Tongue (tissue), 2 donors: ENCODE results near the gene KCNJ14. TPM values are rescaled to one million over a fixed set of nuclear protein-coding genes. Genes with fewer than 3 reads are reported as not detected.

Source experiments
- DNase-seq: peaks from one replicate; pipeline ENCODE4 v3.0.0-alpha.2; 2015
- total RNA-seq: library from RNA; depleted of rRNA; stranded (reverse); fragments of >200 nt; gene quantifications from one replicate; pipeline ENCODE4 v1.2.3, GENCODE V29; 2014

Gene KCNJ14
- total RNA-seq, result 0.51 TPM

- DNase-seq, result no peak
Observed at GRCh38 chr19:48455171-48455907, at the start of gene KCNJ14. KCNJ14 (plus strand) TSS chr19:48455574; CDS start chr19:48461725, 6,151 bp downstream.

GRCh38 chr19:48405850-48406249, 49.5 kb upstream of the KCNJ14 start:
- DNase-seq, result no peak

DNA sequence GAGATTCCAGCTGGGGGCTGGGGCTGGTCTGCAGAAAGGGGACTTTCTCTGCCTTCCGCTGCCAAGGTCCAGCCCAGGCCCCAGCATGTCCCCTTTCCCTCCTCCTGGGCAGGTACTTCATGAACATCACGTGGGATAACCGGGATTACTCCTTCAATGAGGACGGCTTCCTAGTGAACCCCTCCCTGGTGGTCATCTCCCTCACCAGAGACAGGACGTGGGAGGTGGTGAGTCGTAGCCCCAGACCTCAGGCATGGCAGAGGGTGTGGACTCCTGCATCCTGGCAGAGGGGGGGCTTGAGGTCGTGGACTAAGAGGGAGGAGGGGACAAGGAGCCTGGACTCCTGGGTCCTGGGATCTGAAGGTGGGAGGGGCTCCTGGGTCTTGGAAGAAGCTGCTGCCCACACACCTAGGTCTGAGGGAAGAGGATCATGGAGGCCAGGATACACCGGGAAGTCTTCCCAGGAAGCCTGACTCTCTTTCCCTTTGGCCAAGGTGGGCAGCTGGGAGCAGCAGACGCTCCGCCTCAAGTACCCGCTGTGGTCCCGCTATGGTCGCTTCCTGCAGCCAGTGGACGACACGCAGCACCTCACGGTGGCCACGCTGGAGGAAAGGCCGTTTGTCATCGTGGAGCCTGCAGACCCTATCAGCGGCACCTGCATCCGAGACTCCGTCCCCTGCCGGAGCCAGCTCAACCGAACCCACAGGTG, 41.3 kb upstream of the KCNJ14 start:
- no peak for DNase-seq

- DNase-seq, result peak; percentile 55
Observed at GRCh38 chr19:48415395-48415794, 40.0 kb upstream of the KCNJ14 start.

- no peak for DNase-seq
Observed at GRCh38 chr19:48415806-48416221, 39.6 kb upstream of the KCNJ14 start.

- no peak for DNase-seq
Observed at GRCh38 chr19:48417421-48417820, 38.0 kb upstream of the KCNJ14 start.

- DNase-seq, result no peak
Observed at GRCh38 chr19:48418317-48419064, 36.9 kb upstream of the KCNJ14 start.

DNA sequence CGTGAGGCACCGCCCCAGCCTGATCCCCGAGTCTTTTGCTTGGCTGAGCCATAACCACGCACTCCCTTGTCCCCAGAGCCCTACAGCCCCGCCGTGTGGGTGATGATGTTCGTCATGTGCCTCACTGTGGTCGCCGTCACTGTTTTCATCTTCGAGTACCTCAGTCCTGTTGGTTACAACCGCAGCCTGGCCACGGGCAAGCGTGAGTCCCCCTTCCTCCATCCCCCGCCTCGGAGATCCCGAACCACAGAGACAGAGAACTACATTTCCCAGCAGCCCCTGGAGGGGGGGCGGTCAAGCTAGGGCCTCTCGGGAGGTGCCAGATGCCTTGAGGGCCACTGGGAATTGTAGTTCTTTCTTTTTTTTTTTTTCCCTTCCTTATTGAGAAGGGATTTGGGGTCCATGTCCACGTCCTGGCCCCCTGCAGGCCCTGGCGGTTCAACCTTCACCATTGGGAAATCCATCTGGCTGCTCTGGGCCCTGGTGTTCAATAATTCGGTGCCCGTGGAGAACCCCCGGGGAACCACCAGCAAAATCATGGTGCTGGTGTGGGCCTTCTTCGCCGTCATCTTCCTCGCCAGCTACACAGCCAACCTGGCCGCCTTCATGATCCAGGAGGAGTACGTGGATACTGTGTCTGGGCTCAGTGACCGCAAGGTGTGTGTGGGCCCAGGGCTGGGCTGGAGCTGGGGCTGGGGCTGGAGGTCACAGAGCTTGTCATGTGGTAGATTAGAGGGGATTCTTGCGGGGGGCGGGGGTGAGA, 36.0 kb upstream of the KCNJ14 start:
- peak; percentile 70 for DNase-seq

GRCh38 chr19:48421548-48421947, 33.8 kb upstream of the KCNJ14 start:
- no peak for DNase-seq

DNA sequence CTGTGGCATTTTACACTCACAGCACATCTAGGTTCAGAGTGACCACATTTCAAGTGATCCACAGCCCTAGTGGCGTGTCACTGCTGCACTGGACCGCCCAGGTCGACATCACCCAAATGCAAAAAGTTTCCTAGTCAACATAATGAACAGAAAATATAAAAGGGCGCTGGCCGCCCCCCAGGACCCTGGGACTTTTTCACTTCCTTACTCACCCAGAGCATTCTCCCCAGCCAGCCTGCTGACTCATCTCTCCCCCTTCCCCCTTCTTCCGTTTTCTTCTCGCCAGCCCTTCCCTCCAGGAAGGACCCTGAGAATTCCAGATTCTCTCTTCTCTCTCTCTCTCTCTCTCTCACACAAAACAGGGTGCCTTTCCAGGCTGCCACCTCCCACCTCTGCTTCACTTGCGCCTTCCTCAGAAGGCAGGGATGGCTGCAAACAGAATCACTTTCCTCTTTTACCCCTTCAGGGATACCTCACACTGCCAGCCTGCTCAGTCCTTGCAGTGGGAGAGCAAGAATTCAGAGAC, 30.6 kb upstream of the KCNJ14 start:
- no peak for DNase-seq

GRCh38 chr19:48428670-48429069, 26.7 kb upstream of the KCNJ14 start:
- DNase-seq, result no peak

GRCh38 chr19:48433337-48433736, 22.0 kb upstream of the KCNJ14 start:
- DNase-seq, result no peak

- no peak for DNase-seq
Observed at GRCh38 chr19:48436586-48436985, 18.8 kb upstream of the KCNJ14 start.

GRCh38 chr19:48441360-48442050, 13.9 kb upstream of the KCNJ14 start:
- DNase-seq, result no peak

DNA sequence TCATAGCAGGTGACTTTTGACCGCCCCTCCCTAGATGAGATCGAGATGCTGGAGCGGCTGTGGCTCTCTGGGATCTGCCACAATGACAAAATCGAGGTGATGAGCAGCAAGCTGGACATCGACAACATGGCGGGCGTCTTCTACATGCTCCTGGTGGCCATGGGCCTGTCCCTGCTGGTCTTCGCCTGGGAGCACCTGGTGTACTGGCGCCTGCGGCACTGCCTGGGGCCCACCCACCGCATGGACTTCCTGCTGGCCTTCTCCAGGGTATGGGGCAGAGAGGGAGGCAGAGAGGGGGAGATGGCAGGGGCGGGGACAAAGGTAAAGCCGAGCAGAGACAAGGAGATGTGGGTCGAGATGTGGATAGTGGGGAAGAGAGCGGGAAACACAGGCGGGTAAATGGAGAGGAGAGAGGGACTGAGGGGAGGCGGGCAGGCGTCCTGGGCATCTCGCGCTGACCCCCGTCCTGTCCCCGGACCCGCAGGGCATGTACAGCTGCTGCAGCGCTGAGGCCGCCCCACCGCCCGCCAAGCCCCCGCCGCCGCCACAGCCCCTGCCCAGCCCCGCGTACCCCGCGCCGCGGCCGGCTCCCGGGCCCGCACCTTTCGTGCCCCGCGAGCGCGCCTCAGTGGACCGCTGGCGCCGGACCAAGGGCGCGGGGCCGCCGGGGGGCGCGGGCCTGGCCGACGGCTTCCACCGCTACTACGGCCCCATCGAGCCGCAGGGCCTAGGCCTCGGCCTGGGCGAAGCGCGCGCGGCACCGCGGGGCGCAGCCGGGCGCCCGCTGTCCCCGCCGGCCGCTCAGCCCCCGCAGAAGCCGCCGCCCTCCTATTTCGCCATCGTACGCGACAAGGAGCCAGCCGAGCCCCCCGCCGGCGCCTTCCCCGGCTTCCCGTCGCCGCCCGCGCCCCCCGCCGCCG, 13.0 kb upstream of the KCNJ14 start:
- no peak for DNase-seq

DNA sequence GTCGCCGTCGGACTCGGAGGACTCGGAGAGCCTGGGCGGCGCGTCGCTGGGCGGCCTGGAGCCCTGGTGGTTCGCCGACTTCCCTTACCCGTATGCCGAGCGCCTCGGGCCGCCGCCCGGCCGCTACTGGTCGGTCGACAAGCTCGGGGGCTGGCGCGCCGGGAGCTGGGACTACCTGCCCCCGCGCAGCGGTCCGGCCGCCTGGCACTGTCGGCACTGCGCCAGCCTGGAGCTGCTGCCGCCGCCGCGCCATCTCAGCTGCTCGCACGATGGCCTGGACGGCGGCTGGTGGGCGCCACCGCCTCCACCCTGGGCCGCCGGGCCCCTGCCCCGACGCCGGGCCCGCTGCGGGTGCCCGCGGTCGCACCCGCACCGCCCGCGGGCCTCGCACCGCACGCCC, 12.1 kb upstream of the KCNJ14 start:
- DNase-seq, result peak; percentile 39

GRCh38 chr19:48443731-48444128, 11.6 kb upstream of the KCNJ14 start:
- no peak for DNase-seq

DNA sequence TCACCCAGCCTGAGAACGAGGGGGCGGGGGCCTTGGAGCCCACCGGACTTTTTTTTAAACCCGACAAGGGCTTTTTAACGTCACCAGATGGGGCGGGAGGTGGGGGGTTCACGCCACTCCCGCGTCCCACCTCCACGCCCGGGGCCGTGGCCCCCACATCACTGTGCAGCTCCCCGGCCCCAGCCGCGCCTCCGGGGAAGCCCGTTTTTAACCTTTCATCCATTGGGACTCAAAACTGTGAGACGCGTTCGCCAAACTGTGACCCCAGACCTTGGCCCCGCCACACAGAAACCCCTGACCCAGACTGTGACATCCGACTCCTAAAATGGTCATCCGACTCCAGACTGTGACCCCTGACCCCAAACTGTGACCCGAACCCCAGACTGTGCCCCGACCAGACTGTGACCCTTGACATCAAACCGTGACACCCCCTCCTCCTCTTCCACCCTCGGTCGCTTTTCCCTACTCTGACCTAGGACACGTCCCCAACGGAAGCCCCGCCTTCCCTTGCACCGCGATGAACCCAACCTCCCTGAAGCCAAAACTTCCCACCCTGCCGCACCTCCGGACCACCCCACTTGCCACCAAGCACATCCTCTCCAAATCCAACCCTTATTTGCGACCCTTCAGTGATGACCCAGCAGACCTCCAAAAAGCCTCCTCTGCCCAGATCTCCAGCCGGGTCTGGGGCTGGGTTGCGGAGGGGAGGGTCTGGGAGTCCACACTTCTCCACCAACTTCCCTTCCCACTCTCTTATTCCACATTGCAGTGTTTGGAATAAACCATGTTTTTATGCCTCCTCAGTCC, 11.0 kb upstream of the KCNJ14 start:
- DNase-seq, result no peak

DNA sequence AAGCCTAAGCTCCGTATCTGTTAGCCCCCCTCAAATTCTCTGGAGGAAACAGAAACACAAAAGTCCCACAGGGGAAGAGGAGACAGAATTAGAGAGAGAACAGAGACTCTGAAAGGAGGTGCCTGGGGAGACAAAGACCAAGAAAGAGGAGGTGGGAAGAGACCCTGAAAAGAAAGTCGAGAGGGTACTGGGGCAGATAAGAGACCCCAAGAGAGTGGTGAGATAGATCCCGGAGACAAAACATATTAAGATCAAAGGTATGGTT, 10.5 kb upstream of the KCNJ14 start:
- no peak for DNase-seq

DNA sequence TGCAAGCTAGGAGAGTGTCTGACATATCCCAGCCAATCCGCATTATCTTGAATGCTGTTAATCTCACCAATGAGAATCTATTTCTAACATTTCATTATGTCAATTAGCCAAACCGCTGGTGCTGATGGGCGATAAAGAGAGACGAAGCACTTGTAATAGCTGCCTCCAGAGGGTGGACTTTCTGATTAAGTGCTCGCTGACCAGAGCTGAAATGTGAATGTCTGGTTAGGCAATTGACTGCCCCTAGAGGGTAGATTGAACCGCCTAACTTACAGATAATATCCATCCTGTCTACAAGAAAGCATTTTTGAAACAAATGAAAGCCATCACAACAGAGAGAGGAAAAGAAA, 10.1 kb upstream of the KCNJ14 start:
- DNase-seq, result no peak
